Endodermal cell (in vitro differentiated cells): Measurements from ENCODE around the gene CYP2A7. TPM values are rescaled to one million over a fixed set of nuclear protein-coding genes. Genes with fewer than 3 reads are reported as not detected.
"Not testable (repeated sequence)": the region's sequence is repeated elsewhere in the genome, so short reads cannot be mapped to it uniquely, and the experiment has no call there.

Experiments
- DNase-seq: peaks from one replicate; pipeline ENCODE4 v3.0.0-alpha.2; 2017
- H3K27ac ChIP-seq: 2 replicates; pipeline ENCODE4 v1.5.1; 2013; ENCODE audit warnings: mild to moderate bottlenecking, low read depth, low read length, moderate library complexity
- H3K27me3 ChIP-seq: 2 replicates; pipeline ENCODE4 v1.6.1; 2013; ENCODE audit warnings: mild to moderate bottlenecking, low read length, moderate library complexity; ENCODE audit not compliant: insufficient read depth, control insufficient read depth, poor library complexity, severe bottlenecking
- H3K36me3 ChIP-seq: 2 replicates; pipeline ENCODE4 v1.7.0; 2013; ENCODE audit warnings: mild to moderate bottlenecking, low read length, moderate library complexity; ENCODE audit not compliant: control insufficient read depth, insufficient read depth
- H3K4me1 ChIP-seq: one replicate; pipeline ENCODE4 v1.7.0; 2013; ENCODE audit warnings: low read length; ENCODE audit not compliant: control insufficient read depth, insufficient read depth
- H3K4me3 ChIP-seq: 2 replicates; pipeline ENCODE4 v1.5.1; 2013; ENCODE audit warnings: mild to moderate bottlenecking, low read length, moderate library complexity
- H3K9ac ChIP-seq: 2 replicates; pipeline ENCODE4 v1.6.1; 2013; ENCODE audit warnings: mild to moderate bottlenecking, low read length, moderate library complexity; ENCODE audit not compliant: poor library complexity, severe bottlenecking; ENCODE audit errors: extremely low read depth
- H3K9me3 ChIP-seq: 2 replicates; pipeline ENCODE4 v1.6.1; 2013; ENCODE audit warnings: mild to moderate bottlenecking, low read length, moderate library complexity; ENCODE audit not compliant: control insufficient read depth
- H3K27ac Mint-ChIP-seq: 2 replicates; pipeline ENCODE4 v1.8.0; 2020; ENCODE audit warnings: mixed read lengths
- H3K27me3 Mint-ChIP-seq: 2 replicates; pipeline ENCODE4 v1.8.0; 2021; ENCODE audit warnings: mild to moderate bottlenecking, mixed read lengths; ENCODE audit not compliant: insufficient read depth
- H3K36me3 Mint-ChIP-seq: 2 replicates; pipeline ENCODE4 v1.8.0; 2020; ENCODE audit warnings: low read depth, mixed read lengths
- H3K4me1 Mint-ChIP-seq: 2 replicates; pipeline ENCODE4 v1.8.0; 2020; ENCODE audit warnings: mixed read lengths
- H3K4me3 Mint-ChIP-seq: 2 replicates; pipeline ENCODE4 v1.8.0; 2020; ENCODE audit warnings: mild to moderate bottlenecking, moderate library complexity, mixed read lengths
- H3K9me3 Mint-ChIP-seq: 2 replicates; pipeline ENCODE4 v1.8.0; 2020; ENCODE audit warnings: mild to moderate bottlenecking, mixed read lengths
- WGBS, 2 experiments: methylation state at CpG; one replicate each; pipeline versions ENCODE4 v1.1.5 to v1.1.7; 2013; ENCODE audit warnings: missing lambda C conversion rate in 2 of 2, mixed read lengths in 1 of 2; ENCODE audit not compliant: insufficient coverage in 1 of 2, insufficient read length in 1 of 2; 5-methylcytosine and 5-hydroxymethylcytosine counted together
- total RNA-seq, 2 donors: library from RNA; stranded (reverse); fragmentation: NEBNext Ultra II Directional in 1 of 2; extraction: Animal tissue kit (Norgen Biotek cat#: 25700) in 1 of 2; gene quantifications; 2 replicates in 1 of 2; 3 replicates in 1 of 2; pipeline ENCODE4 v1.2.1, GENCODE V29; 2021
- TF ChIP-seq, protein P1 (sequence below): fragments of 200-600 bp; sonication (generic); conservative IDR thresholded peaks from 2 replicates; pipeline ENCODE4 v1.5.0; 2021; ENCODE audit warnings: antibody characterized with exemption, mild to moderate bottlenecking

The CYP2A7 gene
- total RNA-seq, 2 donors from 2014 or later = not detected

GRCh38 chr19:40900521-40900920 is 18.5 kb upstream of the CYP2A7 start:
- not testable (repeated sequence) for H3K27me3 ChIP-seq, DNase-seq, H3K9me3 Mint-ChIP-seq, H3K4me1 ChIP-seq, H3K36me3 Mint-ChIP-seq, H3K9ac ChIP-seq, H3K9me3 ChIP-seq, H3K36me3 ChIP-seq, H3K27ac ChIP-seq, H3K4me3 ChIP-seq, H3K27ac Mint-ChIP-seq, H3K4me3 Mint-ChIP-seq, H3K4me1 Mint-ChIP-seq
- WGBS, 2 experiments = 86 to 94% methylated on average over 1 to 5 of the region's 5 CpGs
- peaks cover 60% of the 10 kb centered on the region for H3K27me3 Mint-ChIP-seq

- H3K27me3 ChIP-seq, H3K9ac ChIP-seq, H3K27ac Mint-ChIP-seq, H3K4me1 ChIP-seq, H3K4me1 Mint-ChIP-seq, H3K27ac ChIP-seq, H3K9me3 ChIP-seq, H3K4me3 ChIP-seq, H3K36me3 Mint-ChIP-seq, H3K36me3 ChIP-seq, DNase-seq, H3K4me3 Mint-ChIP-seq, H3K9me3 Mint-ChIP-seq: not testable (repeated sequence)
- peaks cover 63% of the 10 kb centered on the region for H3K27me3 Mint-ChIP-seq
- WGBS, 2 experiments = 89 to 90% methylated on average over 2 to 12 of the region's 12 CpGs
These were observed 17.9 kb upstream of the CYP2A7 start for GRCh38 chr19:40899964-40900363.

DNA sequence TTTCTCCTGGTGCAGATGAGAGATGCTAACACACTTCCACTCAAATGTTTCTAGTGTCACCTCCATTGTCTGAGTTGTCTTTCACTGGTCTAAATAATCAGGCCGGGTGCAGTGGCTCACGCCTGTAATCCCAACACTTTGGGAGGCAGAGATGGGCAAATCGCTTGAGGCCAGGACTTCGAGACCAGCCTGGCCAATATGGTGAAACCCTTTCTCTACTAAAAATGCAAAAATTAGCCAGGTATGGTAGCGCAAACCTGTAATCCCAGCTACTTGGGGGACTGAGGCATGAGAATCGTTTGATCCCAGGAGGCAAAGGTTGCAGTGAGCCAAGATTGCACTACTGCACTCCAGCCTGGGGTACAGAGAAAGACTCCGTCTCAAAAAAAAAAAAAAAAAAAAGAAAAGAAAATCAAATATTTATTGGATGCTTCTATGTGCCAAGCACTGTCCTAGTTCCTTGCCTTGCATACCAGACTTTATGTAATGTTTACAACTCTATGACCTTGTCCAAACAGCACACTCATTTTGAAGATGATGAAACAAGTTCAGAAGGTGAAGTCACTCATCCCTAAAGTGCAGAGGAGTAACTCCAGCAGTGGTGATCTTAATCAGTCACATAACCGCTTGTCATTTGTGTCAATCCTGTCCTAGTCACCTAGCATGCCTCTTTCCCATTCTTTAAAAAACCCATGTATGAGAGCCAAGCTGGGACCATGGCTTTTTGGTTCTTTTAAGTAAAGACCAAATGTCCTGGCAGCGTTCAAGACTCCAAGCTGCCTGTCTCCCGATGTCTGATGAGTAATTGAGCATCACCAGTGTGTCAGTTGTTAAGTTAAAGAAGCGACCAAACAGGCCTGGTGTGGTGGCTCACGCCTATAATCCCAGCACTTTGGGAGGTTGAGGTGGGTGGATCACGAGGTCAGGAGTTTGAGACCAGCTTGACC is 15.1 kb upstream of the CYP2A7 start:
- peaks cover 64% of the 10 kb centered on the region for H3K27me3 Mint-ChIP-seq
- H3K27me3 ChIP-seq, H3K4me3 Mint-ChIP-seq, H3K4me1 ChIP-seq, H3K9ac ChIP-seq, H3K36me3 Mint-ChIP-seq, H3K27ac Mint-ChIP-seq, H3K27ac ChIP-seq, DNase-seq, H3K4me3 ChIP-seq, H3K9me3 Mint-ChIP-seq, H3K9me3 ChIP-seq, H3K4me1 Mint-ChIP-seq, H3K36me3 ChIP-seq: not testable (repeated sequence)
- WGBS, 2 experiments = 94 to 96% methylated on average over 9 to 12 of the region's 13 CpGs

- TF ChIP-seq, protein P1, sequence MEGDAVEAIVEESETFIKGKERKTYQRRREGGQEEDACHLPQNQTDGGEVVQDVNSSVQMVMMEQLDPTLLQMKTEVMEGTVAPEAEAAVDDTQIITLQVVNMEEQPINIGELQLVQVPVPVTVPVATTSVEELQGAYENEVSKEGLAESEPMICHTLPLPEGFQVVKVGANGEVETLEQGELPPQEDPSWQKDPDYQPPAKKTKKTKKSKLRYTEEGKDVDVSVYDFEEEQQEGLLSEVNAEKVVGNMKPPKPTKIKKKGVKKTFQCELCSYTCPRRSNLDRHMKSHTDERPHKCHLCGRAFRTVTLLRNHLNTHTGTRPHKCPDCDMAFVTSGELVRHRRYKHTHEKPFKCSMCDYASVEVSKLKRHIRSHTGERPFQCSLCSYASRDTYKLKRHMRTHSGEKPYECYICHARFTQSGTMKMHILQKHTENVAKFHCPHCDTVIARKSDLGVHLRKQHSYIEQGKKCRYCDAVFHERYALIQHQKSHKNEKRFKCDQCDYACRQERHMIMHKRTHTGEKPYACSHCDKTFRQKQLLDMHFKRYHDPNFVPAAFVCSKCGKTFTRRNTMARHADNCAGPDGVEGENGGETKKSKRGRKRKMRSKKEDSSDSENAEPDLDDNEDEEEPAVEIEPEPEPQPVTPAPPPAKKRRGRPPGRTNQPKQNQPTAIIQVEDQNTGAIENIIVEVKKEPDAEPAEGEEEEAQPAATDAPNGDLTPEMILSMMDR = no peak
- Mint-ChIP-seq H3K27me3 (peaks cover 63% of the 10 kb centered on the region), H3K27ac (no peak overlapping the region), H3K4me3 (no peak overlapping the region), H3K4me1 (no peaks in the 10 kb centered on the region), H3K9me3 (no peaks in the 10 kb centered on the region), H3K36me3 (no peaks in the 10 kb centered on the region)
- H3K4me3 ChIP-seq = no peak overlapping the region
- no peak for DNase-seq
- no peaks in the 10 kb centered on the region for H3K9me3 ChIP-seq
- H3K27ac ChIP-seq = no peak overlapping the region
- 92 to 98% methylated on average over 5 of the region's 5 CpGs for WGBS, 2 experiments
- no peak overlapping the region for H3K9ac ChIP-seq
- H3K4me1 ChIP-seq = no peaks in the 10 kb centered on the region
- H3K27me3 ChIP-seq = peaks cover 4% of the 10 kb centered on the region
- no peaks in the 10 kb centered on the region for H3K36me3 ChIP-seq
These were observed 14.4 kb upstream of the CYP2A7 start for GRCh38 chr19:40896418-40896796.
